ENCODE measurements around the gene CDKL2. TPM values are rescaled to one million over a fixed set of nuclear protein-coding genes. Genes with fewer than 3 reads are reported as not detected.

CDKL2 gene
- total RNA-seq, 4 donors from 2014 or later, result 1.2 to 3.1 TPM; not detected in 2

DNA sequence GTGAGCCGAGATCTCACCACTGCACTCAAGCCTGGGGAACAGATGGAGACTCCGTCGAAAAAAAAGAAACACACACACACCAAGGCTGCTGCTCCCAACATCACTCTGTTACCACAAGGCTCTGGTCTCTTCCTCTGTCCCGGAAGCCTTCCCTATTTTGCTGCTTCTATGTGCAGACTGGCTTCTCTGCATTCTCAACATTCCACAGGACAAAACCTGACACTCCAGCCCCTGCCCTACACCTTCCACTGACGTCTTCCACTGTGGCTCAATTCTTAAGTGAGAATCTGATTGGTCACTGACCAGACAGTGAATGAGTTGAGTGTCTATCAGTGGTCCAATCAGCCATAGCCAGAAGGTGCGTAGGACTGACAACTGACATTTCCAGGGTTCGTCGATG lies 68.5 kb downstream of the CDKL2 start:
- Histone ChIP-seq H3K36me3 (no peaks in the 10 kb centered on the region), H3K9me3 (no peaks in the 10 kb centered on the region), H3K27me3 (no peaks in the 10 kb centered on the region), H3K4me1 (no peaks in the 10 kb centered on the region), H3K27ac (no peak overlapping the region), H3K4me3 (no peak overlapping the region)
- intact Hi-C loops (cut with DNase I; ENCODE audit: low total_unique reads), result no loop called here
- no peak for DNase-seq
- TF ChIP-seq POLR2A (IDR thresholded peaks at IDR 0.05), result no peak
- TF ChIP-seq, protein P1, sequence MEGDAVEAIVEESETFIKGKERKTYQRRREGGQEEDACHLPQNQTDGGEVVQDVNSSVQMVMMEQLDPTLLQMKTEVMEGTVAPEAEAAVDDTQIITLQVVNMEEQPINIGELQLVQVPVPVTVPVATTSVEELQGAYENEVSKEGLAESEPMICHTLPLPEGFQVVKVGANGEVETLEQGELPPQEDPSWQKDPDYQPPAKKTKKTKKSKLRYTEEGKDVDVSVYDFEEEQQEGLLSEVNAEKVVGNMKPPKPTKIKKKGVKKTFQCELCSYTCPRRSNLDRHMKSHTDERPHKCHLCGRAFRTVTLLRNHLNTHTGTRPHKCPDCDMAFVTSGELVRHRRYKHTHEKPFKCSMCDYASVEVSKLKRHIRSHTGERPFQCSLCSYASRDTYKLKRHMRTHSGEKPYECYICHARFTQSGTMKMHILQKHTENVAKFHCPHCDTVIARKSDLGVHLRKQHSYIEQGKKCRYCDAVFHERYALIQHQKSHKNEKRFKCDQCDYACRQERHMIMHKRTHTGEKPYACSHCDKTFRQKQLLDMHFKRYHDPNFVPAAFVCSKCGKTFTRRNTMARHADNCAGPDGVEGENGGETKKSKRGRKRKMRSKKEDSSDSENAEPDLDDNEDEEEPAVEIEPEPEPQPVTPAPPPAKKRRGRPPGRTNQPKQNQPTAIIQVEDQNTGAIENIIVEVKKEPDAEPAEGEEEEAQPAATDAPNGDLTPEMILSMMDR (IDR thresholded peaks at IDR 0.05), result no peak

- intact Hi-C loops (cut with DNase I; ENCODE audit: low total_unique reads), result no loop called here
- H3K27ac ChIP-seq, result no peak overlapping the region
- TF ChIP-seq, protein P1 (IDR thresholded peaks at IDR 0.05), result no peak
- no peak for TF ChIP-seq POLR2A (IDR thresholded peaks at IDR 0.05)
Measured at GRCh38 chr4:75557696-75558095, 72.6 kb downstream of the CDKL2 start.

DNA sequence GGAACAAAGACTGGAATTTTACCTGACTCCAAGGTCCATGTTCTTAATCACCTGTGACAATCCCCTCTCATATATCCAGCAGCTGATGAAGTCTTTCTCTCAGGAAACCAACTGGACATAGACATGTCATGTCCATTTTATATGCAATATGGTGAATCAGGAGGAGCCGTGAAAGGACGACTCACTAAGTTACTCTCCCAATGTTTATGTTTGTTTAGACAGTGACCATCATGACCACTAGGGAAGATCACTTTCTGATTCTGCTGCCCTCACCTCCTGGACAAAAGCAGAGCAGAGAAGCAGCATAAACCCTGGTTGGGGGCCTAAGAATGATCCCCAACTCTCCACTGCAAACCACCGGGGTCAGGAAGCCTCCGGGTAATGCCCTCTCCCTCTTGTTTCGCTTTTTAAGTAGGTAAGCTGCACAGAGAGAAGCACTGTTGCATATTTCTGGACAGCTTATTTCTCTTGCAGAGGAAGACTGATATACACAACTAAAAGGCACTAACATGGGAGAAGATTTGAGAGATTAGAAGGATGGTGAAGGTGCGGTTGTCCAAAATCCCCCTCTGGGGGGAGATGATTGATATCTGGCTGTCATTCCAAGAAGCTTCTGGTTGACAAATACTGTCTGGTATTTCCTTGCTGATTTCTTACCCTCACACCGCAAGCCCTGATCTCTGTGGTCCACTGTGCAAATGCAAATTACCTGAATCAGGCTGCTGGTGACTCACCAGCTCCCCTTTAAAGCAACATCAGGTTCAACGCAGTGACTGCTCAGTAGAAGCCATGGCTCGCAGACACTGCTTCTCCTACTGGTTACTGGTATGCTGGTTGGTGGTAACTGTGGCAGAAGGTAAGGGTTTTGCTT lies 74.8 kb downstream of the CDKL2 start, which contains the start of gene ODAPH:
Gene ODAPH, plus strand, starts transcription at position 773 of the 871 bp plus-strand sequence. Its CDS starts 17 bp downstream, at position 790.
- no peaks in the 10 kb centered on the region for H3K36me3 ChIP-seq
- no peaks in the 10 kb centered on the region for H3K27me3 ChIP-seq
- no peak within 1 kb of the TSS for H3K4me3 ChIP-seq
- no peaks in the 10 kb centered on the region for H3K9me3 ChIP-seq
- no peaks in the 10 kb centered on the region for H3K4me1 ChIP-seq
- TF ChIP-seq, protein P1 (IDR thresholded peaks at IDR 0.05), result no peak
- TF ChIP-seq POLR2A (IDR thresholded peaks at IDR 0.05), result no peak
- DNase-seq, result no peak
- intact Hi-C loops (cut with DNase I; ENCODE audit: low total_unique reads), result no loop called here
- no peak within 1 kb of the TSS for H3K27ac ChIP-seq

More at GRCh38 chr4:75557696-75558095, 72.6 kb downstream of the CDKL2 start:
- no peak overlapping the region for H3K4me3 ChIP-seq
- H3K4me1 ChIP-seq, result no peaks in the 10 kb centered on the region
- H3K36me3 ChIP-seq, result no peaks in the 10 kb centered on the region
- no peak for DNase-seq
- H3K9me3 ChIP-seq, result no peaks in the 10 kb centered on the region
- H3K27me3 ChIP-seq, result no peaks in the 10 kb centered on the region

GRCh38 chr4:75552452-75552851 lies 77.9 kb downstream of the CDKL2 start:
- Histone ChIP-seq H3K36me3 (no peaks in the 10 kb centered on the region), H3K9me3 (no peaks in the 10 kb centered on the region), H3K27me3 (no peaks in the 10 kb centered on the region), H3K27ac (no peak overlapping the region), H3K4me3 (no peak overlapping the region), H3K4me1 (no peaks in the 10 kb centered on the region)
- no peak for TF ChIP-seq POLR2A (IDR thresholded peaks at IDR 0.05)
- TF ChIP-seq, protein P1 (IDR thresholded peaks at IDR 0.05), result no peak
- intact Hi-C loops (cut with DNase I; ENCODE audit: low total_unique reads), result no loop called here
- DNase-seq, result no peak

- TF ChIP-seq, protein P1 (IDR thresholded peaks at IDR 0.05), result no peak
- TF ChIP-seq POLR2A (IDR thresholded peaks at IDR 0.05), result no peak
- Histone ChIP-seq H3K27ac (no peak overlapping the region), H3K36me3 (no peaks in the 10 kb centered on the region), H3K9me3 (no peaks in the 10 kb centered on the region), H3K4me3 (no peak overlapping the region), H3K4me1 (no peaks in the 10 kb centered on the region), H3K27me3 (no peaks in the 10 kb centered on the region)
- no peak for DNase-seq
- intact Hi-C loops (cut with DNase I; ENCODE audit: low total_unique reads), result no loop called here
Measured at GRCh38 chr4:75549019-75549418, 81.3 kb downstream of the CDKL2 start.

All from uterus (tissue), 4 donors.